GM12873 (cell line): Measurements from ENCODE around the gene HMGCS2.

Experiments used
- TF ChIP-seq, protein P1 (sequence below): IDR thresholded peaks from 2 replicates; pipeline ENCODE4 v1.5.1; 2012; ENCODE audit warnings: low read depth, mild to moderate bottlenecking, moderate library complexity, low read length, control low read depth; ENCODE audit not compliant: insufficient read depth; ENCODE audit errors: missing control alignments

HMGCS2 gene

GRCh38 chr1:119733754-119734153 is 35.0 kb downstream of the HMGCS2 start:
- TF ChIP-seq, protein P1, sequence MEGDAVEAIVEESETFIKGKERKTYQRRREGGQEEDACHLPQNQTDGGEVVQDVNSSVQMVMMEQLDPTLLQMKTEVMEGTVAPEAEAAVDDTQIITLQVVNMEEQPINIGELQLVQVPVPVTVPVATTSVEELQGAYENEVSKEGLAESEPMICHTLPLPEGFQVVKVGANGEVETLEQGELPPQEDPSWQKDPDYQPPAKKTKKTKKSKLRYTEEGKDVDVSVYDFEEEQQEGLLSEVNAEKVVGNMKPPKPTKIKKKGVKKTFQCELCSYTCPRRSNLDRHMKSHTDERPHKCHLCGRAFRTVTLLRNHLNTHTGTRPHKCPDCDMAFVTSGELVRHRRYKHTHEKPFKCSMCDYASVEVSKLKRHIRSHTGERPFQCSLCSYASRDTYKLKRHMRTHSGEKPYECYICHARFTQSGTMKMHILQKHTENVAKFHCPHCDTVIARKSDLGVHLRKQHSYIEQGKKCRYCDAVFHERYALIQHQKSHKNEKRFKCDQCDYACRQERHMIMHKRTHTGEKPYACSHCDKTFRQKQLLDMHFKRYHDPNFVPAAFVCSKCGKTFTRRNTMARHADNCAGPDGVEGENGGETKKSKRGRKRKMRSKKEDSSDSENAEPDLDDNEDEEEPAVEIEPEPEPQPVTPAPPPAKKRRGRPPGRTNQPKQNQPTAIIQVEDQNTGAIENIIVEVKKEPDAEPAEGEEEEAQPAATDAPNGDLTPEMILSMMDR = no peak

GRCh38 chr1:119732465-119733168 is 36.1 kb downstream of the HMGCS2 start:
- TF ChIP-seq, protein P1 = no peak

DNA sequence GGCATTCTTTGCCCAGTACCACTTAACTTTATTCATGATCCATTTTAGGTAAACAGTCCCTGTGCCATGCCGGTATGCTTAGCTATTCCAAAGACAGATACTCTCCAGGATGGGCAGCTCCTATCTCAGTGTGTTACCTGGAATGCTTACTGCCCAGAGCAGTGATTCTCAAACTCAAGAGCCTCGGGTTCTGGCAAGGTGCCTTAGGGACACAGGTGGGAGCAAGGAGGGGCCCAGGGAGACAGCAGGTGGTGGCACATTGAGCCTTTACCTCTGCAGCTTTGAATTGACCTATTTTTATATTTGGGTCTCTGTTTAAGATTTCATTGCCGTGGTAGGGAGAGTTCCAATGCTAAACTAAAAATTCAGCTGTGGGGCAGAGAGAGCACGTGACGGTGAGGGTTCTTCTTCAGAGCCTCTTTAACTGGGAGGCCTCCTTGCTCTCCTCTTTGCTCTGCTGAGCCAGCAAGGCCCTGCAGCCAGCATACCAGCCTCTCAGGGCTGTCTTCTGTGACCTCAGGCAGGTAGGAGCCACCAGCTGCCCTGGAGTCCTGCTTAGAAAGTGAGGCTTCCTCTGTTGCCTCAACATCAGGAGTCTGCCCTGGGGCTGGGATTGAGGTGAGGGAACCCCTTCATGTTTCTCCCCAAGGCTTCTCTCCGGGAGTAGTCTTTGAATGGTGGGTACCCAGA is 36.8 kb downstream of the HMGCS2 start:
- TF ChIP-seq, protein P1 = no peak

DNA sequence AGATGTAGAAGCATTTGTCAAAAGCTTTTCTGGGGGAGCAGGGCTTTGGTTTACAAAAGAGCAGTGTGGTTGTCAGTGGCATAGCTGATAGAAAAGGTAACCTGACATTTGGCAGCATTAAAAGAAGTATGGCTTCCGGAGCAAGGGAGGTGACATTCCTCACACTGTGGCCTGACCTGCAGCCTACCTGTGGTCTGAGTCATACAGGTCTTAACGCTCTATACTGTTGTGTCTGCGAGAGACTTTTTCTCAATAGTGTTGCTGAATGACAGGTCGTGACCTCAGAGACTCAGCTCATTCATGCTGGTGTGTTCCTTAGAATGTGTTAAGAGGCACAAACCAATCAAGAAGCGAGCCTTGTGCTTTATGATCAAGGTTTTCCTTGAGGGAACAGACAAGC is 37.6 kb downstream of the HMGCS2 start:
- TF ChIP-seq, protein P1 = no peak

- TF ChIP-seq, protein P1 = no peak
Observed at GRCh38 chr1:119729044-119729443, 39.7 kb downstream of the HMGCS2 start.

- TF ChIP-seq, protein P1 = no peak
Observed at GRCh38 chr1:119727991-119728390, 40.7 kb downstream of the HMGCS2 start.

GRCh38 chr1:119725626-119726025 is 43.1 kb downstream of the HMGCS2 start:
- TF ChIP-seq, protein P1 = no peak
